Stomach (tissue), 9 donors: ENCODE data around the gene RUBCN. TPM values are rescaled to one million over a fixed set of nuclear protein-coding genes. Genes with fewer than 3 reads are reported as not detected.

Experiments used
- DNase-seq, 2 donors: peaks; one replicate each; pipeline versions ENCODE4 v3.0.0 to v3.0.0-alpha.2; 2013 to 2019
- H3K27ac ChIP-seq, 5 donors: fragments of 200-600 bp in 4 of 5; sonication (generic) in 4 of 5; one replicate each; pipeline ENCODE4 v1.5.1; 2013 to 2019; ENCODE audit warnings: mild to moderate bottlenecking in 1 of 5, moderate library complexity in 1 of 5
- H3K27me3 ChIP-seq, 3 donors: fragments of 200-600 bp; sonication (generic); one replicate each; pipeline ENCODE4 v1.5.1; 2017 to 2019; ENCODE audit warnings: mixed run types in 1 of 3
- H3K36me3 ChIP-seq, 4 donors: fragments of 200-600 bp; sonication (generic); 1 replicate in 3 of 4; 2 replicates in 1 of 4; pipeline ENCODE4 v1.5.1; 2016 to 2019
- H3K4me1 ChIP-seq, 4 donors: fragments of 200-600 bp; sonication (generic); one replicate each; pipeline ENCODE4 v1.5.1; 2016 to 2019
- H3K4me3 ChIP-seq, 4 donors: fragments of 200-600 bp; sonication (generic) in 3 of 4; one replicate each; pipeline ENCODE4 v1.5.1; 2016 to 2019; ENCODE audit warnings: mild to moderate bottlenecking in 1 of 4
- H3K9me3 ChIP-seq, 4 donors: fragments of 200-600 bp; sonication (generic); one replicate each; pipeline ENCODE4 v1.5.1; 2016 to 2019
- CTCF ChIP-seq, 7 experiments: fragments of 450-650 bp in 4 of 7; fragments of 200-600 bp in 3 of 7; sonication (generic) in 3 of 7; IDR thresholded peaks; one replicate each; pipeline ENCODE4 v1.5.1; 2016 to 2019; ENCODE audit warnings: antibody characterized with exemption in 7 of 7, control low read depth in 2 of 7, mild to moderate bottlenecking in 1 of 7
- EP300 ChIP-seq: sonication (generic); formaldehyde crosslinking; IDR thresholded peaks from one replicate; pipeline ENCODE4 v1.6.1; 2017; ENCODE audit warnings: antibody characterized with exemption
- POLR2A ChIP-seq, 4 donors: fragments of 450-650 bp; IDR thresholded peaks; one replicate each; pipeline ENCODE4 v1.6.1; 2016; ENCODE audit warnings: antibody characterized with exemption in 4 of 4, control low read depth in 2 of 4, mild to moderate bottlenecking in 1 of 4, moderate library complexity in 1 of 4
- POLR2AphosphoS5 ChIP-seq, 3 donors: sonication (generic); formaldehyde crosslinking; IDR thresholded peaks; one replicate each; pipeline ENCODE4 v1.6.1; 2016; ENCODE audit warnings: antibody characterized with exemption in 3 of 3
- WGBS, 5 donors: extraction: QIAGEN DNeasy Blood & Tissue Kit in 3 of 5; methylation state at CpG; one replicate each; pipeline versions ENCODE4 v1.1.5 to v1.1.7; 2013 to 2018; 5-methylcytosine and 5-hydroxymethylcytosine counted together
- intact Hi-C: fragments of 100-400 bp; cut with DNase I; formaldehyde crosslinking; loops from one replicate; pipeline ENCODE4 v1.15.1; 2023; ENCODE audit warnings: low total_unique reads
- polyA plus RNA-seq, 3 donors: library from polyadenylated mRNA; stranded (reverse); fragments of 200-250 nt; gene quantifications; one replicate each; pipeline ENCODE4 v1.2.3, GENCODE V29; 2013
- total RNA-seq, 5 donors: library from RNA; depleted of rRNA; stranded (reverse); fragments of >200 nt; gene quantifications; one replicate each; pipeline versions ENCODE4 v1.1.0 to v1.2.3, GENCODE V29; 2014 to 2016
- donor health status: healthy with polysubstance abuse.
- donor health status: Bipolar disorder and iron deficiency.
- donor health status: healthy.

Gene RUBCN
- total and polyA plus RNA-seq, 8 donors = 5.4 to 96.8 (median 31.1) TPM

DNA sequence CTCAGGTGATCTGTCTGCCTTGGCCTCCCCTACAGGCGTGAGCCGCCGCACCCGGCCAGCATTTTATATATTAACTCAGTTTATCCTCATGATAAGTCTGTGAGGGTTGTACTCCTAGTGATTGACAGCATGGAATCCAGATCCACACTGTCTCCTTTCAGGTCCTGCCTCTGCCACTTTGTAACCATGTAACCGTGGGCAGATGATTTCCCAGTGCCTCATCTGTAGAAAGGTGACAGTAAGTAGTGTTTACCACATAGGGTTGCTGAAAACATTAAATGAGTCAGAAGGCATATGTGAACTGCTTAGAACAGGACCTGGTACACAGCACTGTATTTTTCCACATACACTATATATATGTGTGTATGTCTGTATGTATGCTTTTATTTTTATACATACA lies 15.4 kb upstream of the RUBCN start:
- intact Hi-C loops = no loop called here
- Histone ChIP-seq H3K4me1 (peaks cover 19 to 77% (median 43%) of the 10 kb centered on the region in 4 donors), H3K4me3 (peak overlapping the region in 2 of 4 donors; percentile 91 to 92), H3K36me3 (peaks cover 0 to 7% (median 4%) of the 10 kb centered on the region in 4 donors), H3K27me3 (no peaks in the 10 kb centered on the region), H3K27ac (peak overlapping the region in 3 of 5 donors; percentile 97 to 98 (median 97)), H3K9me3 (no peaks in the 10 kb centered on the region)
- WGBS, 5 donors = 69 to 75% (median 75%) methylated on average over 5 of the region's 5 CpGs
- no peak for DNase-seq
- TF ChIP-seq EP300 = no peak
- TF ChIP-seq POLR2A (IDR thresholded peaks at IDR 0.05) = no peak
- no peak for TF ChIP-seq CTCF (IDR thresholded peaks at IDR 0.05)
- no peak for TF ChIP-seq POLR2AphosphoS5 (IDR thresholded peaks at IDR 0.05)

DNA sequence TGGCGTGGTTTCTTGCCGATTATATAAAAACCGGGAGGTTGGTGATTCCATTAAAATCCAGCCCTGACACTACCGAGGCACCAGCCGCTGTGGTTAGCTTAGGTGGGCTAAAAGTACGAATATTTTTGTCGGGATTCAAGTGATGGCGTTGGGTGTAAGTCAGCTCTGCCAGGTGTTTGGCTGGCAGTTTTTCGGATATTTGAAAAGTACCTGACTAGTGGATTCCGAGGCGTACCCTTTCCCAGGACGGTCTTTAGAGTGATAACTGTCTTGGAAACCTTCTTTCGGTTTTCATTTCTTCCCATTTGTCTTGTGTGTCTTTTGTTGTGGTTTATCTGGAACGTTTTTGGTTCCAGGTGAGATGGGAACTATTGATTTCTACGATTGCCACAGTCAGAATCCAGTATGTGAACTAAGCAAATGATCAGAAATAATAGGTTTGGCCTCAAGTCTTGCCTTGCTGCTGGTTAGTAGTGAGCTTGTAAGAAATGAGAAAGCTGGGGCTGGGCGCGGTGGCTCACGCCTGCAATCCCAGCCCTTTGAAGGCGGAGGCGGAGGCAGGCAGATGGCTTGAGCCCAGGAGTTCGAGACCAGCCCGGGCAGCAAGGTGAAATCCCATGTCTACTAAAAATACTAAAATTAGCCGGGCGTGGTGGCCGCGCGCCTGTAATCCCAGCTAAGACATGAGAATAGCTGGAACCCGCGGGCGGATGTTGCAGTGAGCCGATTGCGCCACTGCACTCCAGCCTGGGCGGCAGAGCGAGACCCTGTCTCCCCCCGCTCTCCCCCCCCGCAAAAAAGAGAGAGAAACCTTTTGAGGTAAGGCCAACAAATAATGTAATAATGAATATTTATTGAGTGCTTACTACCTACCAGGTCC lies 14.4 kb upstream of the RUBCN start:
- peak overlapping the region; percentile 76 to 92 (median 88) for H3K4me3 ChIP-seq
- no peaks in the 10 kb centered on the region for H3K27me3 ChIP-seq
- peaks cover 19 to 75% (median 39%) of the 10 kb centered on the region in 4 donors for H3K4me1 ChIP-seq
- peak; percentile 40 to 69 for DNase-seq
- peak in 1 of 3 donors; percentile 20 for TF ChIP-seq POLR2AphosphoS5 (IDR thresholded peaks at IDR 0.05)
- TF ChIP-seq POLR2A (IDR thresholded peaks at IDR 0.05) = no peak
- TF ChIP-seq EP300 = no peak
- no peak for TF ChIP-seq CTCF (IDR thresholded peaks at IDR 0.05)
- no peaks in the 10 kb centered on the region for H3K9me3 ChIP-seq
- WGBS, 5 donors = 2 to 8% (median 4%) methylated on average over 36 of the region's 36 CpGs
- H3K36me3 ChIP-seq = no peaks in the 10 kb centered on the region
- intact Hi-C loops = no loop called here
- H3K27ac ChIP-seq = peak overlapping the region; percentile 93 to 98 (median 97)

DNA sequence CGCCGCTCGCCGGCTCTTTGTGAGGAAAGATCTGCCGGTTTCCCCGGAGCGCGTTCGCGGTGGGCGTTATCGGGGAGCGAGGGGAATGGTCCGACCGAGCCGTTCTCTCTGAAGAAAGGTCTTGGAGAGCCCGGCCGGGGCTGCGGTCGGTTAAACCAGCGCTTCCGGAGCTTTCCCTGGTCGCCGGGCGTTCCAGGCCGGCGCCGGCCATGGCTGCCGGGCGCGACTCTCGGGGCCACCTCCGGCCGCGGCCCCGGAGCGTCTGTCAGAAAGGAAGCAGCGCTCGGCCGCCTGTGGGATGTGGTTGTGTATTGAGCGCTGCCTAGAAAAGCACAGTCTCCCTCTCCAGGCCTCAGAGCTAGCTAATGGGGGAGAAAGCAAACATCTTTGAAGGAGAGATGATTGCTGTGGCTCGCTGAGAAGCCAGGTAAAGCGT lies 13.7 kb upstream of the RUBCN start:
- no peaks in the 10 kb centered on the region for H3K27me3 ChIP-seq
- intact Hi-C loops = no loop called here
- peak overlapping the region; percentile 76 to 92 (median 88) for H3K4me3 ChIP-seq
- no peaks in the 10 kb centered on the region for H3K36me3 ChIP-seq
- 0 to 1% (median 0%) methylated on average over 14 to 43 of the region's 43 CpGs for WGBS, 5 donors
- DNase-seq = peak; percentile 72 to 87
- peaks cover 19 to 68% (median 37%) of the 10 kb centered on the region in 4 donors for H3K4me1 ChIP-seq
- TF ChIP-seq POLR2AphosphoS5 (IDR thresholded peaks at IDR 0.05) (peak; percentile 16 to 49 (median 35)), EP300 (no peak)
- H3K9me3 ChIP-seq = no peaks in the 10 kb centered on the region
- H3K27ac ChIP-seq = peak overlapping the region; percentile 93 to 98 (median 97)

DNA sequence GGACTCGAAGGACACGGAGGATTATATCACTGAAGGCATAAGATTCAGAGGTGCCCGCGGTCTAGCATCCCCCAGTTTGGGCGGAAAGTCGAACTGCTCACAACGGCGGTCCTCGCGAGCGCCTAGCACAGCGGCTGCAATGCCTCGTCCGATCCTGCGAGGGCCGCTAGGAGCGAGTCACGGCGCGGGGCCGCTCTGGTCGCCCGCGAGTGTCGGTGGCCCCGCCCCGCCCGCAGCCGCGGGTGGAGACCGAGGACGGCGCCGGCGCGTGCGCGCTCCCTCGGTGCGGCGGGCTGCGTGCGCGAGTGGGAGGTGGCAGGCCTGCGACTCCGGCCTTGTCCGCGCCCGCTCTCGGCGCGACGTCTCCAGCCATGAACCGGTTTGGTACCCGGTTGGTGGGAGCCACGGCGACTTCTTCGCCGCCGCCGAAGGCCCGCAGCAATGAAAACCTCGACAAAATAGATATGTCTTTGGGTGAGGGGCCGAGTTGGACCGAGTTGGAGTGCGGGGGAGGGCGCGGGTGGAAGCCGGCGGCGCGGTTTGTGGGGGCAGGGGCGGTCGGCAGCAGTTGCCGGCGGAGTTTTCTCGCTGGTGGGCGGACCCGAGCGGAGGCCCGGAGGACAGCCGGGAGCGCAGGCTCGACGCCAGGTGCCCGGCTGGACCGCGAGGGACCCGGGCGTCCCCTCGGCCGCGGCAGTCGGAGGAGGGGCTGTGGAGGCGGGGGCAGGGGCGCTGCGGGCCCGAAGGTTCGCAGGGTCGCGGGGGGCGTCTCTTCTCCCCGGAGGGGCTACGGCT lies 13.1 kb upstream of the RUBCN start, which contains the start of gene FYTTD1:
TSS of gene FYTTD1 (plus strand) at position 283 of the 795 bp plus-strand sequence. CDS start at position 372, 89 bp downstream.
- intact Hi-C loops = no loop called here
- H3K27ac ChIP-seq = peak within 1 kb of the TSS; percentile 93 to 98 (median 97)
- no peaks in the 10 kb centered on the region for H3K9me3 ChIP-seq
- peaks cover 19 to 62% (median 37%) of the 10 kb centered on the region in 4 donors for H3K4me1 ChIP-seq
- H3K4me3 ChIP-seq = peak within 1 kb of the TSS; percentile 76 to 92 (median 88)
- TF ChIP-seq POLR2A (IDR thresholded peaks at IDR 0.05) (no peak), EP300 (no peak), POLR2AphosphoS5 (IDR thresholded peaks at IDR 0.05) (peak in 2 of 3 donors; percentile 69 to 84), CTCF (IDR thresholded peaks at IDR 0.05) (peak in 3 of 7 experiments; percentile 22 to 63 (median 43))
- no peaks in the 10 kb centered on the region for H3K27me3 ChIP-seq
- H3K36me3 ChIP-seq = no peaks in the 10 kb centered on the region
- DNase-seq = peak; percentile 94 to 97
- 0% methylated on average over 30 to 104 of the region's 104 CpGs for WGBS, 5 donors
